ENCODE data around the gene CDC34.

DNA sequence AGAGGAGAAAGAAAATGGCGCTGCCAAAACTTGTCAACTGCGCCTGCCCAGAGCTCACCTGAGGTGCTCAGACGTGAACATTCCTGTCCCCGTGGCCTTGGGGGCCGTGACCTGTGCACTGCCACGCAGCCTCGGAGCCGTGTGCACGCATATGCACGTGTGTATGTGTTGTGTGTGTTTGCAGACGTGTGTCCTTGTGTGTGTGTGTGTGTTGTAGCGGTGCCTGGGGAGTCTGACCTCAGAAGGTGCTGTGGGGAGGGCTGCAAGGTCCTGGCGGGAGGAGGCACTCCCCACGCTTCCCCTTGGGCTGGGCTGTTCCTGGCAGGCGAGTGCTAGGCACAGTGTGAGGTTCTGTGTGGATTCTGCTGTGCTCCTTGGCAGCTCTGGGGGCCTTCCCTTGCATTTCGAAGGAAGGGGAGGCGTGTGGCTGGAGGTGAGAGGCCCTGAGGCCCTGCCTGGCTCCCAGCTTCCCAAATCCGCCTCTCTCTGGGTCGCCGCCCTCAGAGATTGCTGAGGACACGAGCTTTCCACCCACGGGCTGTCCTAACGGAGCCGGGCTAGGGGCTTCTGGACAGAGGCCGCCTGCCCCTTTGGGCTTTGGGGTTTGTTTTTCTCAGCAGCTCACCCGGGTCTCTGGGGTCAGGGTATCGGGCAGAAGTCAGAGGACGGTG, 45.3 kb downstream of the CDC34 start:
- no peak for TF ChIP-seq CTCF (conservative IDR thresholded peaks at IDR 0.05)
- no peak for TF ChIP-seq EZH2 (IDR thresholded peaks at IDR 0.05; ENCODE audit: low read depth)
